ENCODE data around the gene ENTREP3.
A peak's percentile ranks its signal among the peaks of the same experiment; 100 is the strongest.
"Not testable (repeated sequence)": the region's sequence is repeated elsewhere in the genome, so short reads cannot be mapped to it uniquely, and the experiment has no call there.

The ENTREP3 gene

DNA sequence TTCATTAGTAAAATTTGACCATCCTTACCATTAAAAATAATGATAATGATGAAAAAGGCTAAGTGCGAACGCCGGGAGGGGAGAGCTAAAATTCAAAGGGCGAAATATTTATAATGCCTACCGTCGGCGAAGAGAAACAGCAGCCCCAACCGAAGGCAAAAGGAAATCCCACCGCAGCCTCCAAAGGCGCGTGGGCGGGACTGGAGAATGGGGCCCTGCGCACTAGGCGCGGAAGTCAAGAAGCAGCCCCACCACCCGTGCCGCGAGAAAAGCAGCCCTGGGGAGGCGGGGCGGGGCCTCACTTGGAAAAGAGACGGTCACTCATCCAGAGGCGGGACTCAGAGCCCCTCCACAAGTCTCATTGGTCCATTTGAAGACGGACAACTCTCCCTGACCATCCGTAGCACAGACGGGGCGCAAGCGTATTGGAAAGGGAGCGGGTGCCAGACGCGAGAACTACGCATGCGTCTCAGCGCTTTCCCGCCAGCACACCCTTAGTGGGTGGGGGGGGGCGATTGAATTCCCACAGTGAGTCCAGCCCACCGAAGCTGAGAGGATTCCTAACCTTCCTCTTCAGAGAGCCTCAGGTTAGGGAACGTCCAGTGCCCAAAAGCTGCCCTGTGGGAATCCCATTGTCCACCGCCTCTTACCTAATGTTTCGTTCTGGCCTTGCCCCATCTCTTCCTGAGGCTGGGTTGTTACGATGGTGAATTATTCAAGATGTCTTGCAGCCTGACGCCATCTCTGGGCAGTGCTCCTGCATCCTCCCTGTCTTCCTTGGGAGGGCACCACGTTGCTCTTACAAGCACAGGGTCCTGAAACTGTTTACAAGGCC, 27.8 kb downstream of the ENTREP3 start:
- TF ChIP-seq, protein P1, sequence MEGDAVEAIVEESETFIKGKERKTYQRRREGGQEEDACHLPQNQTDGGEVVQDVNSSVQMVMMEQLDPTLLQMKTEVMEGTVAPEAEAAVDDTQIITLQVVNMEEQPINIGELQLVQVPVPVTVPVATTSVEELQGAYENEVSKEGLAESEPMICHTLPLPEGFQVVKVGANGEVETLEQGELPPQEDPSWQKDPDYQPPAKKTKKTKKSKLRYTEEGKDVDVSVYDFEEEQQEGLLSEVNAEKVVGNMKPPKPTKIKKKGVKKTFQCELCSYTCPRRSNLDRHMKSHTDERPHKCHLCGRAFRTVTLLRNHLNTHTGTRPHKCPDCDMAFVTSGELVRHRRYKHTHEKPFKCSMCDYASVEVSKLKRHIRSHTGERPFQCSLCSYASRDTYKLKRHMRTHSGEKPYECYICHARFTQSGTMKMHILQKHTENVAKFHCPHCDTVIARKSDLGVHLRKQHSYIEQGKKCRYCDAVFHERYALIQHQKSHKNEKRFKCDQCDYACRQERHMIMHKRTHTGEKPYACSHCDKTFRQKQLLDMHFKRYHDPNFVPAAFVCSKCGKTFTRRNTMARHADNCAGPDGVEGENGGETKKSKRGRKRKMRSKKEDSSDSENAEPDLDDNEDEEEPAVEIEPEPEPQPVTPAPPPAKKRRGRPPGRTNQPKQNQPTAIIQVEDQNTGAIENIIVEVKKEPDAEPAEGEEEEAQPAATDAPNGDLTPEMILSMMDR (IDR thresholded peaks at IDR 0.05; ENCODE audit: control insufficient read depth, extremely low read depth, insufficient read depth) = no peak
- peak overlapping the region; percentile 89 for H3K4me3 ChIP-seq (ENCODE audit: low read depth, low read length)
- DNase-seq (ENCODE audit: low read depth) = peak; percentile 96

DNA sequence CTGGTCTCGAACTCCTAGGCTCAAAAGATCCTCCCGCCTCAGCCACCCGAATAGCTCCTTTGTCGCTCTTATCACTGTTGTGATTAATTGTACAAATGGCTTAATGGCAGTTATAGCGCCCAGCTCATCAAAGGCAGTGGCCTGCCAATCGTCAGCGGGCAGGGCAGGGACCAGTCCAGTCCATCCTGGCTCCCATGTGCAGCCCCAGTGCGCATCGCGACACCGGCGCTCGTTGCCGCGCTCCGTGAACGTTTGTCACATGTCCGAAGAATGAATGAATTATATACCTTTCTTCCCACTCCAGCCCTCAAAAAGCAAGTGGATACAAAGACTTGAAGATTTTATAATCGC, 28.4 kb downstream of the ENTREP3 start:
- no peak for DNase-seq (ENCODE audit: low read depth)
- H3K4me3 ChIP-seq (ENCODE audit: low read depth, low read length) = peak overlapping the region; percentile 89
- TF ChIP-seq, protein P1 (IDR thresholded peaks at IDR 0.05; ENCODE audit: control insufficient read depth, extremely low read depth, insufficient read depth) = no peak

DNA sequence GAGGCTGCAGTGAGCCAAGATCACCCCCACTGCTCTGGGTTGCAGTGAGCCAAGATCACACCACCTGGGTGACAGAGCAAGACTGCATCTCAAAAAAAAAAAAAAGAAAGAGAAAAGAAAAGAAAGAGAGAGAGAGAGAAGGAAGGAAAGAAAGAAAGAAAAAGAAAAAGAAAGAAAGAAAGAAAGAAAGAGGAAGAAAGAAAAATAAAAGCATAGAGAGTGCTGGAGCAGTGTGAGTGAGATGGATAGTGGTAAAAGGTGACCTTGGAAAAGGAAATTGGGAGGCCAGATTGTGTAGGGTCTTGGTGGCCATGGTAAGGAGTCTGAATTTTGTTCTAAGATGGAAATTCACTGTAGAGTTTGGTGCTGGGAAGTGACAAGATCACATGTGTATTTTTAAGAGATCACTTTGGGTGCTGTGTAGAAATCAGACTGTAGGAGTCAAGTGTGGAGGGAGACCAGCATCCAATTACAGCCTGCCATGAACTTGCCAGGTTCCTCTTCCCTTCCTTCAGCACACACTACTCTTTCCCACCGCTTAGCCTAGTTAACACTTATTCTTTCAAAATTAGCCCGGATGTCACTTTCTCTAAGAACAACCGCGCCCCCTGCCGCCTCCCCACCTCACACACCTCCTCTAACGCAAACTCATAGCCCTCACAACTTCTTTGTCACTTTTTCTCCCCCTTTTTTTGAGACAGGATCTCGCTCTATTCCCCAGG, 28.9 kb downstream of the ENTREP3 start:
- H3K4me3 ChIP-seq (ENCODE audit: low read depth, low read length) = peak overlapping the region; percentile 89
- no peak for DNase-seq (ENCODE audit: low read depth)
- TF ChIP-seq, protein P1 (IDR thresholded peaks at IDR 0.05; ENCODE audit: control insufficient read depth, extremely low read depth, insufficient read depth) = peak; percentile 56

GRCh38 chr1:155225404-155225759, 29.9 kb downstream of the ENTREP3 start:
- not testable (repeated sequence) for DNase-seq (ENCODE audit: low read depth); H3K4me3 ChIP-seq (ENCODE audit: low read depth, low read length)

- no peak for DNase-seq (ENCODE audit: low read depth)
- no peak overlapping the region for H3K4me3 ChIP-seq (ENCODE audit: low read depth, low read length)
- TF ChIP-seq, protein P1 (IDR thresholded peaks at IDR 0.05; ENCODE audit: control insufficient read depth, extremely low read depth, insufficient read depth) = no peak
Observed at GRCh38 chr1:155223047-155223446, 32.2 kb downstream of the ENTREP3 start.

- DNase-seq (ENCODE audit: low read depth); H3K4me3 ChIP-seq (ENCODE audit: low read depth, low read length): not testable (repeated sequence)
Observed at GRCh38 chr1:155220211-155220965, 34.9 kb downstream of the ENTREP3 start.

DNA sequence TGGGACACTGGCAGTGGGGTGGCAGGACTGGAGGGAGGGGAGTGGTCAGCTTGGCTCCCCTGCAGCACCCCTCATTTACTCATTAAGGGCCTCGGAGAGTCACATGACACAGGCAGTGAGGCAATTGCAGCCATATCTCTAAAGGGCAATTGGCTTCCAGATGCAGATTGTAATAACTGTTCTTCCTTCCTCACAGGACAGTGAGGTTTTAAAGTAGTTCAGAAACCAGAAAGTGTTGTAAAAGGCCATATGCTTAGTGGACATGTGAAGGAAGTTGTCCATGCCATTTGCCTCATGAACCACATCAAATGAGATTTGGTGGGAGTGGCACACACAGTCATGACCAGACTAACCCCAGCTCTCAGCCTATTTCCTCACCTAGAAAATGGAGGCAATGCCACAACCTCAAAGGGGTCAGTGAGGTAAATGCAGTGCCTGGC, 35.7 kb downstream of the ENTREP3 start:
- DNase-seq (ENCODE audit: low read depth) = no peak
- TF ChIP-seq, protein P1 (IDR thresholded peaks at IDR 0.05; ENCODE audit: control insufficient read depth, extremely low read depth, insufficient read depth) = no peak
- peak overlapping the region; percentile 43; the same call in 1 of the 2 replicates for H3K4me3 ChIP-seq (ENCODE audit: low read depth, low read length)

Measured in LNCaP clone FGC (cell line).